ENCODE measurements around the gene RREB1. TPM values are rescaled to one million over a fixed set of nuclear protein-coding genes. Genes with fewer than 3 reads are reported as not detected.
A peak's percentile ranks its signal among the peaks of the same experiment; 100 is the strongest.

RREB1 gene
- total RNA-seq, 1 donor from 2014 or later: 43.9 TPM

DNA sequence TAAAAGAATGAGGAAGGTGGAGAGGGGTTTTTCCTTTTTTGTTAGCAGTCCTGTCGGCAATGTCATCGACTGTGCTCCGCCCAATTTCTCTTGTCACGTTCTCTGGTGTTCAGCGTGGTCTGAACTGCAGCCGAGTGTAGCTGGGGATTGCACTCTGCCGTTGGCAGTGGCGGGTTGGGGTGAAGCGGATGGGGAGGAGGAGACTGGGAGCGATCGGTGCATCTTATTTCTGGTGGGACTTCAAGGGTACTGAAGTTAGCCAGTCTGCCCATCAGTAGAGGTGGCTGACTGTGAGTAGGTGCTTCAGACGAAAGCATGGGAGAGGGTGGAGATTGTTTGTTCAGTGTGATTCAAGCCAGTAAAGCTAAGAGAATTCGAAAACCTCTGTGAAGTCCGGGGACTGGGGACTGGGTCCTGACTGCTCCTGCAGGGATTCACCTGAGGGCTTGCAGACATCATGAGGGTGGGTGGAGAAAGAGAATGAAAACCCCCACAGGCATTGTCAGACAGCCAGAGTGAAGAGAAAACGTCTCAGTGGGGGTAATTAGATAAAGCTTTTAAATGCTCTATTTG is 5.1 kb downstream of the RREB1 start:
- no peaks in the 10 kb centered on the region for H3K9me3 Mint-ChIP-seq
- H3K4me3 Mint-ChIP-seq: peak overlapping the region; percentile 85
- peak overlapping the region; percentile 97 for H3K27ac Mint-ChIP-seq
- H3K27me3 Mint-ChIP-seq: no peaks in the 10 kb centered on the region
- no peaks in the 10 kb centered on the region for H3K36me3 Mint-ChIP-seq
- no peak for DNase-seq (ENCODE audit: extremely low spot score, unreplicated experiment)
- peaks cover 57% of the 10 kb centered on the region for H3K4me1 Mint-ChIP-seq (ENCODE audit: unreplicated experiment)
- TF ChIP-seq, protein P1, sequence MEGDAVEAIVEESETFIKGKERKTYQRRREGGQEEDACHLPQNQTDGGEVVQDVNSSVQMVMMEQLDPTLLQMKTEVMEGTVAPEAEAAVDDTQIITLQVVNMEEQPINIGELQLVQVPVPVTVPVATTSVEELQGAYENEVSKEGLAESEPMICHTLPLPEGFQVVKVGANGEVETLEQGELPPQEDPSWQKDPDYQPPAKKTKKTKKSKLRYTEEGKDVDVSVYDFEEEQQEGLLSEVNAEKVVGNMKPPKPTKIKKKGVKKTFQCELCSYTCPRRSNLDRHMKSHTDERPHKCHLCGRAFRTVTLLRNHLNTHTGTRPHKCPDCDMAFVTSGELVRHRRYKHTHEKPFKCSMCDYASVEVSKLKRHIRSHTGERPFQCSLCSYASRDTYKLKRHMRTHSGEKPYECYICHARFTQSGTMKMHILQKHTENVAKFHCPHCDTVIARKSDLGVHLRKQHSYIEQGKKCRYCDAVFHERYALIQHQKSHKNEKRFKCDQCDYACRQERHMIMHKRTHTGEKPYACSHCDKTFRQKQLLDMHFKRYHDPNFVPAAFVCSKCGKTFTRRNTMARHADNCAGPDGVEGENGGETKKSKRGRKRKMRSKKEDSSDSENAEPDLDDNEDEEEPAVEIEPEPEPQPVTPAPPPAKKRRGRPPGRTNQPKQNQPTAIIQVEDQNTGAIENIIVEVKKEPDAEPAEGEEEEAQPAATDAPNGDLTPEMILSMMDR (conservative IDR thresholded peaks at IDR 0.05): no peak

DNA sequence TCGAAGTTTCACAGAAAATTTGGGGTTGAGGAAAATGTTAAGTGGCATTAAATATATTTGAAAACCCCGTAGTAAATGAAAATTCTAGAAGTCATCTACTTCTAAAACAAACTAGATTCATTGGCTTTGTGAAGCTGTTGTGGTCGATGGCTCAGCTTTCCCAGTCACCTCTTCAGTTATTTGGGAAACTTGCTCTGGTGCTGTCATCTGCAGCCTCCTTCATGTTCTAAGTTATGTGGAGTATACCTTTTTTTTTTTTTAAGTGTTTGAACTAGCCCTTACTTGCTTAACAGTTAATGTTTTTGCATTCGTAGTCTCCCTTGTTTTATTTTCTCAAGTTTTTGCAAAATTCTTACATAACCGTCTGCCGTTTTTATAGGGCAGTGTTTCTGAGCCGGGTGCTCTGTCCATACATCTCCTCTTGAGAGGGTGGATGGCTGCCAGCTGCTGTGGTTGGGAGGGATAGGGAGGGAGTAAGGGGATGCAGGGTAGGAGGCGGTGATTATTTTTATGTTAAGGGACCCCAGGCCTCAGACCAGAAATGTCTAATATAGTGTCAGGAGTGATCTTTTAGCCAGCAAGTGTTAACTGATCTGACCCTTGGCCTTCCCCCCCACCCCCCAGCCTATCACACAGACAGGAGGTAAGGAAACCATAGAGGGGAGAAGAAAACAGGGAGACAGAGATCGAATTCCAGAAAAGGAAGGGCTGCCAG is 7.1 kb downstream of the RREB1 start:
- peaks cover 6% of the 10 kb centered on the region for H3K36me3 Mint-ChIP-seq
- no peak overlapping the region for H3K4me3 Mint-ChIP-seq
- no peak overlapping the region for H3K27ac Mint-ChIP-seq
- peaks cover 60% of the 10 kb centered on the region for H3K4me1 Mint-ChIP-seq (ENCODE audit: unreplicated experiment)
- H3K27me3 Mint-ChIP-seq: no peaks in the 10 kb centered on the region
- H3K9me3 Mint-ChIP-seq: no peaks in the 10 kb centered on the region
- DNase-seq (ENCODE audit: extremely low spot score, unreplicated experiment): no peak
- TF ChIP-seq, protein P1 (conservative IDR thresholded peaks at IDR 0.05): no peak

DNA sequence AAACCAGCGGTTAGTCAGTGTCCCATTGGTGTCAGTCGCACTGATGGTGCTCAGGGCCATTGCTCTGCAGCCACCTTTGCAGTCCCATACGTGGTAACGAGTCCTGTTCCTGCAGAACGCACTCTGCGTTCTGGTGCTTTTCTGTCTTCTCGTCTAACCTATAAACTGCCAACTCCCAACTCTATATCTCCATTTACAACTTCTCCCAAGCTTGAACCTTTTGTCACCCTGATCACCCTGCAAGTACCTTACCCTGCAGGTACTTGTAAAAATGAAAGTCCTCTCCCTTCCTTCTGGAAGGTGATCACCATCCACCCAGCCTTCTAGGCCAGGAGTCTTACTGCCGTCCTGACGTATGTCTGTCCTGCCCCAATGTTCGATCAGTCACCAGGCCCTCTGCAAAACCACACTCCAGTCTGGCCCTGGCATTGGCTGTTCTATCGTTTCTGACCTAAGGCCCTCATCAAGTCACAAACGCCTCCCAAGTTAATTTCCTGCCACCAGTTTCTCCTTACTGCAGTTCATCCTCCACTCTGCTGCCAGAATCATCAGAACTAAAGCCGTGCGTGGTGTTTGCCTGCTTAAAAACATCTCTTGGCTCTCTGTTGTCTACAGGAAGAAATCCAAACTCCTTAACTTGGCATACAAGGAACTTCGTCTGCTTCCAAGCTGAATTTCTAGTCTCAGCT is 7.9 kb downstream of the RREB1 start:
- Mint-ChIP-seq H3K27me3 (no peaks in the 10 kb centered on the region), H3K27ac (peak overlapping the region; percentile 17), H3K4me1 (ENCODE audit: unreplicated experiment) (peaks cover 52% of the 10 kb centered on the region), H3K9me3 (no peaks in the 10 kb centered on the region), H3K4me3 (peak overlapping the region; percentile 10), H3K36me3 (peaks cover 6% of the 10 kb centered on the region)
- no peak for DNase-seq (ENCODE audit: extremely low spot score, unreplicated experiment)
- TF ChIP-seq, protein P1 (conservative IDR thresholded peaks at IDR 0.05): no peak

GRCh38 chr6:7119272-7119801 is 11.6 kb downstream of the RREB1 start:
- Mint-ChIP-seq H3K27me3 (no peaks in the 10 kb centered on the region), H3K9me3 (no peaks in the 10 kb centered on the region), H3K4me3 (peak overlapping the region; percentile 40), H3K27ac (peak overlapping the region; percentile 62), H3K4me1 (ENCODE audit: unreplicated experiment) (peaks cover 42% of the 10 kb centered on the region), H3K36me3 (peaks cover 18% of the 10 kb centered on the region)
- DNase-seq (ENCODE audit: extremely low spot score, unreplicated experiment): no peak
- TF ChIP-seq, protein P1 (conservative IDR thresholded peaks at IDR 0.05): no peak

- Mint-ChIP-seq H3K27me3 (no peaks in the 10 kb centered on the region), H3K4me3 (no peak overlapping the region), H3K4me1 (ENCODE audit: unreplicated experiment) (peaks cover 37% of the 10 kb centered on the region), H3K36me3 (peaks cover 26% of the 10 kb centered on the region), H3K9me3 (no peaks in the 10 kb centered on the region), H3K27ac (peak overlapping the region; percentile 55)
- TF ChIP-seq, protein P1 (conservative IDR thresholded peaks at IDR 0.05): no peak
- no peak for DNase-seq (ENCODE audit: extremely low spot score, unreplicated experiment)
Observed at GRCh38 chr6:7121700-7122241, 14.0 kb downstream of the RREB1 start.
